WTC11 (cell line): ENCODE results near the gene NKX3-2.

Experiments used
- IRF2 ChIP-seq: sonication (generic); formaldehyde crosslinking; IDR thresholded peaks from 2 replicates; pipeline ENCODE4 v1.8.0; 2022; ENCODE audit warnings: low read depth, missing genetic modification reagents, borderline replicate concordance
- OVOL2 ChIP-seq: fragments of 250-450 bp; sonication (Bioruptor Pico); IDR thresholded peaks from 2 replicates; pipeline ENCODE4 v1.9.0; 2021; ENCODE audit warnings: mild to moderate bottlenecking, borderline replicate concordance
- RELA ChIP-seq: sonication (generic); formaldehyde crosslinking; IDR thresholded peaks from 2 replicates; pipeline ENCODE4 v1.8.1; 2022; ENCODE audit warnings: missing genetic modification reagents, mild to moderate bottlenecking, borderline replicate concordance
- TEAD1 ChIP-seq: sonication (generic); formaldehyde crosslinking; IDR thresholded peaks from 2 replicates; pipeline ENCODE4 v1.8.0; 2022; ENCODE audit warnings: mild to moderate bottlenecking, missing genetic modification reagents
- TF ChIP-seq, protein P1 (sequence below): fragments of 200-600 bp; IDR thresholded peaks from 2 replicates; pipeline ENCODE4 v1.8.0; 2022; ENCODE audit warnings: antibody characterized with exemption
- TF ChIP-seq, protein P2 (sequence below): sonication (generic); formaldehyde crosslinking; IDR thresholded peaks from 2 replicates; pipeline ENCODE4 v1.8.1; 2022; ENCODE audit warnings: low read depth, mild to moderate bottlenecking, moderate library complexity, missing genetic modification reagents, borderline replicate concordance

DNA sequence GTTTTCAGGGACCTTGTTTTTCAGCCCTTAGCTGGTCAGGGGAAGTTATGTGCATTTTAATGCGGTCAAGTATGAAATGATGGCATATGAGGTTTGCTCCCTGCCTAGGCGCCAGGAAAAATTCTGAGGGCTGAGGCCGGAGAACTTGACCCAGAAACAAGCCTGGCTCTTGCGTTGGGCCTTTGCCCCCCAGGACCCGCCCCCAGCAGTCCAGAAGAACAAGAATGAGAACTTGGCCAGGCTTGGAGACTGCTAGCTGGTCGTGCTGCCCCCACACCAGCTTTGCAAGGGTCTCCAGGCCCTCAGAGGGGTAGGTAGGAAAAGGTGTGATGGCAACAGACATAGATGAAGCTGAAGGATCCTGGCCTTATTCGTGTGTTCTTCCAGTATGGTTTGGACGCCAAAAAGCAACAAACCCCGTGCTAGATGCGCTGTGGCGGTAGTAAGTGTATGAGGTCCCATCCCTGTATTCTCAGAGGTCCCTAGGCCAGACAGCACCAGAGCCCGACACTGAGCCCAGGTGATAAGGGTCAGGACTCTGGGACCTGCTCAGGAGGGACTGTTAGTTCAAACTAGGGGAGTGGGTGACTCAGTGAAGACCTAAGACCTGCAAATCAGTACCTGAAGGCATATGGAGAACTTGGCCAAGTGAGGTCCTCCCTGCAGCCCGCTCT is 10.5 kb downstream of the NKX3-2 start:
- TF ChIP-seq, protein P1, sequence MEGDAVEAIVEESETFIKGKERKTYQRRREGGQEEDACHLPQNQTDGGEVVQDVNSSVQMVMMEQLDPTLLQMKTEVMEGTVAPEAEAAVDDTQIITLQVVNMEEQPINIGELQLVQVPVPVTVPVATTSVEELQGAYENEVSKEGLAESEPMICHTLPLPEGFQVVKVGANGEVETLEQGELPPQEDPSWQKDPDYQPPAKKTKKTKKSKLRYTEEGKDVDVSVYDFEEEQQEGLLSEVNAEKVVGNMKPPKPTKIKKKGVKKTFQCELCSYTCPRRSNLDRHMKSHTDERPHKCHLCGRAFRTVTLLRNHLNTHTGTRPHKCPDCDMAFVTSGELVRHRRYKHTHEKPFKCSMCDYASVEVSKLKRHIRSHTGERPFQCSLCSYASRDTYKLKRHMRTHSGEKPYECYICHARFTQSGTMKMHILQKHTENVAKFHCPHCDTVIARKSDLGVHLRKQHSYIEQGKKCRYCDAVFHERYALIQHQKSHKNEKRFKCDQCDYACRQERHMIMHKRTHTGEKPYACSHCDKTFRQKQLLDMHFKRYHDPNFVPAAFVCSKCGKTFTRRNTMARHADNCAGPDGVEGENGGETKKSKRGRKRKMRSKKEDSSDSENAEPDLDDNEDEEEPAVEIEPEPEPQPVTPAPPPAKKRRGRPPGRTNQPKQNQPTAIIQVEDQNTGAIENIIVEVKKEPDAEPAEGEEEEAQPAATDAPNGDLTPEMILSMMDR: no peak
- TF ChIP-seq IRF2 (CRISPR knock-in tag) (no peak), OVOL2 (CRISPR knock-in tag) (no peak), TEAD1 (no peak), RELA (CRISPR knock-in tag) (no peak)
- TF ChIP-seq, protein P2, sequence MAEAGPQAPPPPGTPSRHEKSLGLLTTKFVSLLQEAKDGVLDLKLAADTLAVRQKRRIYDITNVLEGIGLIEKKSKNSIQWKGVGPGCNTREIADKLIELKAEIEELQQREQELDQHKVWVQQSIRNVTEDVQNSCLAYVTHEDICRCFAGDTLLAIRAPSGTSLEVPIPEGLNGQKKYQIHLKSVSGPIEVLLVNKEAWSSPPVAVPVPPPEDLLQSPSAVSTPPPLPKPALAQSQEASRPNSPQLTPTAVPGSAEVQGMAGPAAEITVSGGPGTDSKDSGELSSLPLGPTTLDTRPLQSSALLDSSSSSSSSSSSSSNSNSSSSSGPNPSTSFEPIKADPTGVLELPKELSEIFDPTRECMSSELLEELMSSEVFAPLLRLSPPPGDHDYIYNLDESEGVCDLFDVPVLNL (CRISPR knock-in tag): no peak
